Measurements from ENCODE around the gene ANKS4B. TPM values are rescaled to one million over a fixed set of nuclear protein-coding genes. Genes with fewer than 3 reads are reported as not detected.

Gene ANKS4B
- total and polyA plus RNA-seq, 2 donors (not counting 3 experiments of a cell fraction or from before 2014, with no cell fraction given), result not detected

- dilution Hi-C loops (cut with MboI; ENCODE audit: extremely low pct_ligation_motif_present, low sequenced_read_pairs), result no loop called here
- Histone ChIP-seq H3K4me2 (ENCODE audit: insufficient read depth, low read length) (no peak overlapping the region), H3K36me3 (ENCODE audit: control insufficient read depth in 2 of 2, extremely low read depth in 1 of 2, insufficient read depth in 2 of 2, low read length in 2 of 2) (peaks cover 0 to 7% of the 10 kb centered on the region in 2 experiments), H3K4me3 (replicated peaks in 1 of 3; ENCODE audit: insufficient read depth in 1 of 3, low read depth in 1 of 3, low read length in 3 of 3) (no peak overlapping the region), H4K20me1 (replicated peaks; ENCODE audit: control insufficient read depth, extremely low read depth, insufficient read depth, low read length) (no peaks in the 10 kb centered on the region), H3K9me1 (replicated peaks; ENCODE audit: control insufficient read depth, extremely low read depth, insufficient read depth, low read length) (no peaks in the 10 kb centered on the region), H3K27ac (ENCODE audit: insufficient read depth, low read depth, low read length) (no peak overlapping the region), H3K79me2 (ENCODE audit: control insufficient read depth, insufficient read depth, low read length) (no peaks in the 10 kb centered on the region), H3K9me3 (replicated peaks; ENCODE audit: control insufficient read depth, insufficient read depth, low read length) (no peaks in the 10 kb centered on the region), H3K27me3 (ENCODE audit: control insufficient read depth in 2 of 2, insufficient read depth in 2 of 2, low read length in 2 of 2) (no peaks in the 10 kb centered on the region), H3K4me1 (ENCODE audit: control insufficient read depth, extremely low read depth, insufficient read depth, low read length) (peaks cover 11% of the 10 kb centered on the region), H3K9ac (replicated peaks; ENCODE audit: extremely low read depth, insufficient read depth, low read length) (no peak overlapping the region), H2AFZ (ENCODE audit: low read depth, low read length) (no peak overlapping the region)
- ChIA-PET POLR2A (no interaction called here), CTCF (interaction anchor here (4.5 to 5.8 kb wide), 2 partner anchors 28 to 117 kb away, joined by 30 to 132 read pairs; no protein-coding TSS in a partner anchor)
- no peak for TF ChIP-seq JUN (IDR thresholded peaks at IDR 0.05; ENCODE audit: borderline replicate concordance, insufficient read depth, insufficient read length, low read depth)
- TF ChIP-seq MAX (IDR thresholded peaks at IDR 0.05; ENCODE audit: insufficient read depth, insufficient read length), result no peak
- no peak for TF ChIP-seq FOS (IDR thresholded peaks at IDR 0.05; ENCODE audit: borderline replicate concordance, insufficient read depth, low read length)
- no peak for TF ChIP-seq MYC (IDR thresholded peaks at IDR 0.05; ENCODE audit: low read depth, low read length)
- no peak for TF ChIP-seq EZH2 (IDR thresholded peaks at IDR 0.05; ENCODE audit: borderline replicate concordance, low read depth, low read length, severe bottlenecking)
- TF ChIP-seq POLR2A (IDR thresholded peaks at IDR 0.05; ENCODE audit: low read depth, low read length), result no peak
- no peak for TF ChIP-seq POLR2AphosphoS5 (IDR thresholded peaks at IDR 0.05; ENCODE audit: insufficient read depth, low read depth, low read length)
- no peak for TF ChIP-seq GATA2 (IDR thresholded peaks at IDR 0.05; ENCODE audit: insufficient read depth, insufficient read length, low read depth, low read length)
- no TSS peak for BruUV-seq (replicated peaks)
- no peak for DNase-seq (ENCODE audit: low read depth, low spot score)
- no peak for FAIRE-seq
- intact Hi-C loops (cut with micrococcal nuclease), result no loop called here
Measured at GRCh38 chr16:21184834-21185233, 48.7 kb upstream of the ANKS4B start.

All from endothelial cell of umbilical vein (primary cell).